HG02973 (cell line): ENCODE data around the gene FAM20C.
"Not testable (repeated sequence)": the region's sequence is repeated elsewhere in the genome, so short reads cannot be mapped to it uniquely, and the experiment has no call there.

Experiments
- ATAC-seq: cut with Tn5 transposase; IDR thresholded peaks from one replicate; pipeline ENCODE4 v1.9.1; 2021; ENCODE audit warnings: moderate library complexity; ENCODE audit not compliant: unreplicated experiment

The FAM20C gene

GRCh38 chr7:171912-172515, 20.4 kb upstream of the FAM20C start:
- no peak for ATAC-seq

GRCh38 chr7:173209-173918, 19.0 kb upstream of the FAM20C start:
- no peak for ATAC-seq

- ATAC-seq, result no peak
Observed at GRCh38 chr7:174716-175115, 17.7 kb upstream of the FAM20C start.

- no peak for ATAC-seq
Observed at GRCh38 chr7:175955-176354, 16.4 kb upstream of the FAM20C start.

GRCh38 chr7:176381-176780, 16.0 kb upstream of the FAM20C start:
- no peak for ATAC-seq

GRCh38 chr7:176786-177459, 15.4 kb upstream of the FAM20C start:
- no peak for ATAC-seq

GRCh38 chr7:178444-178843, 13.9 kb upstream of the FAM20C start:
- no peak for ATAC-seq

- no peak for ATAC-seq
Observed at GRCh38 chr7:179209-179681, 13.1 kb upstream of the FAM20C start.

- no peak for ATAC-seq
Observed at GRCh38 chr7:179948-180694, 12.2 kb upstream of the FAM20C start.

GRCh38 chr7:181738-182137, 10.6 kb upstream of the FAM20C start:
- ATAC-seq, result no peak

GRCh38 chr7:182502-182901, 9.9 kb upstream of the FAM20C start:
- not testable (repeated sequence) for ATAC-seq

GRCh38 chr7:183496-184292, 8.7 kb upstream of the FAM20C start:
- no peak for ATAC-seq

- ATAC-seq, result no peak
Observed at GRCh38 chr7:184294-185264, 7.8 kb upstream of the FAM20C start.

- ATAC-seq, result no peak
Observed at GRCh38 chr7:186516-187113, 5.8 kb upstream of the FAM20C start.

GRCh38 chr7:187227-187927, 5.0 kb upstream of the FAM20C start:
- no peak for ATAC-seq

GRCh38 chr7:188174-188573, 4.2 kb upstream of the FAM20C start:
- ATAC-seq, result no peak

- no peak for ATAC-seq
Observed at GRCh38 chr7:188727-189500, 3.5 kb upstream of the FAM20C start.

- no peak for ATAC-seq
Observed at GRCh38 chr7:189719-190118, 2.7 kb upstream of the FAM20C start.
